ENCODE measurements around the gene ZMIZ1.

The ZMIZ1 gene

DNA sequence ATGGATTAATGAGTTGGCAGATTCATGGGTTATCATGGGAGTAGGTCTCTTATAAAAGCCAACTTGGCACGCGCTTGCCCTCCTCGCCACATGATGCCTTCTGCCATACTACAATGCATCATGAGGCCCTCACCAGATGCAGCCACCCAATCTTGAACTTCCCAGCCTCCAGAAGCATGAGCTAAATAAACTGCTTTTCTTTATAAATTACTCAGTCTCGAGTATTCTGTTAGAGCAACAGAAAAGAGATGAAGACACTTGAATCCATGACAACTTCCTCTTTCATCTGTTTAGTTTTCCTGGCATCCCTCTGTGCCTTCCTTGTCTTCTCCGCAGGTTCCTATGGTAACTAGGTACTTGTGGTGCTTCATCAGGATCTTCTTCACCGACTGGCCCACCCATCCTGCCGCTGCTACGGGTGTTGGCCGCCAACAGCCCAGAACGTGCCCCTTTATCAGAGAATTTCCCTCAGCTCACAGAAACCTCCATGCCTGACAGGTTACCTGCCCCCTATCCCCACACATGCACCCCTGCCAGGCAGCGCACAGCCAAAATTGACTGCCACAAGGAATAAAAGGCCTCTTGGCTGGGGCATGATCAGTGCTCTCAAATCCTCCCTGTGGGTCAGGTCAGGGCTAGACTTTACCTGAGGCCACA lies 250.5 kb downstream of the ZMIZ1 start:
- Histone ChIP-seq H3K27me3 (replicated peaks; ENCODE audit: control insufficient read depth, insufficient read depth, low read length) (no peaks in the 10 kb centered on the region), H3K4me3 (replicated peaks; ENCODE audit: low read depth, low read length) (no peak overlapping the region), H3K36me3 (ENCODE audit: control insufficient read depth, insufficient read depth, low read length) (peaks cover 5% of the 10 kb centered on the region)
- TF ChIP-seq, protein P1, sequence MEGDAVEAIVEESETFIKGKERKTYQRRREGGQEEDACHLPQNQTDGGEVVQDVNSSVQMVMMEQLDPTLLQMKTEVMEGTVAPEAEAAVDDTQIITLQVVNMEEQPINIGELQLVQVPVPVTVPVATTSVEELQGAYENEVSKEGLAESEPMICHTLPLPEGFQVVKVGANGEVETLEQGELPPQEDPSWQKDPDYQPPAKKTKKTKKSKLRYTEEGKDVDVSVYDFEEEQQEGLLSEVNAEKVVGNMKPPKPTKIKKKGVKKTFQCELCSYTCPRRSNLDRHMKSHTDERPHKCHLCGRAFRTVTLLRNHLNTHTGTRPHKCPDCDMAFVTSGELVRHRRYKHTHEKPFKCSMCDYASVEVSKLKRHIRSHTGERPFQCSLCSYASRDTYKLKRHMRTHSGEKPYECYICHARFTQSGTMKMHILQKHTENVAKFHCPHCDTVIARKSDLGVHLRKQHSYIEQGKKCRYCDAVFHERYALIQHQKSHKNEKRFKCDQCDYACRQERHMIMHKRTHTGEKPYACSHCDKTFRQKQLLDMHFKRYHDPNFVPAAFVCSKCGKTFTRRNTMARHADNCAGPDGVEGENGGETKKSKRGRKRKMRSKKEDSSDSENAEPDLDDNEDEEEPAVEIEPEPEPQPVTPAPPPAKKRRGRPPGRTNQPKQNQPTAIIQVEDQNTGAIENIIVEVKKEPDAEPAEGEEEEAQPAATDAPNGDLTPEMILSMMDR (IDR thresholded peaks at IDR 0.05; ENCODE audit: insufficient read depth, low read length, poor library complexity, severe bottlenecking), result no peak
- DNase-seq (ENCODE audit: extremely low read depth, insufficient read length), result no peak

DNA sequence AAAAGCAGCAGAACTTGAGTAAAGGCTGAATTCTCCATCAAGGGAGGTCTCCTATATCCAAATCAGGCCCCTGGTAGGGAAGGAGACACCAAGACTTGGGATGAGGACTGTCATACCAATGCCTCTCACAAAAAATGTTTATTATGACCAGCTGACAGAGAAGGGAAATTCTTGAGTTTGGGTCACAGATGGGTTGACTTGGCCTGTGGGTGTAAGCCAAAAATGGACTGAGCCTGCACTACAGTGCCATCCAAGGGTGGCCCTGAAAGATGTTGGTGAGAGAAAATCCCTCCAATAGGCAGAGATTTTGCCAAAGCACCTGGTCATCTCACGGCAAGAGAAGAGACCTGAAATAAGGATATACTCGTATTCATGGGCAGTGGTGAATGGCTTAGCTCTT lies 251.6 kb downstream of the ZMIZ1 start:
- DNase-seq (ENCODE audit: extremely low read depth, insufficient read length), result no peak
- TF ChIP-seq, protein P1 (IDR thresholded peaks at IDR 0.05; ENCODE audit: insufficient read depth, low read length, poor library complexity, severe bottlenecking), result no peak
- peaks cover 1% of the 10 kb centered on the region; the same call in 1 of the 2 replicates for H3K36me3 ChIP-seq (ENCODE audit: control insufficient read depth, insufficient read depth, low read length)
- H3K4me3 ChIP-seq (replicated peaks; ENCODE audit: low read depth, low read length), result no peak overlapping the region
- H3K27me3 ChIP-seq (replicated peaks; ENCODE audit: control insufficient read depth, insufficient read depth, low read length), result no peaks in the 10 kb centered on the region

DNA sequence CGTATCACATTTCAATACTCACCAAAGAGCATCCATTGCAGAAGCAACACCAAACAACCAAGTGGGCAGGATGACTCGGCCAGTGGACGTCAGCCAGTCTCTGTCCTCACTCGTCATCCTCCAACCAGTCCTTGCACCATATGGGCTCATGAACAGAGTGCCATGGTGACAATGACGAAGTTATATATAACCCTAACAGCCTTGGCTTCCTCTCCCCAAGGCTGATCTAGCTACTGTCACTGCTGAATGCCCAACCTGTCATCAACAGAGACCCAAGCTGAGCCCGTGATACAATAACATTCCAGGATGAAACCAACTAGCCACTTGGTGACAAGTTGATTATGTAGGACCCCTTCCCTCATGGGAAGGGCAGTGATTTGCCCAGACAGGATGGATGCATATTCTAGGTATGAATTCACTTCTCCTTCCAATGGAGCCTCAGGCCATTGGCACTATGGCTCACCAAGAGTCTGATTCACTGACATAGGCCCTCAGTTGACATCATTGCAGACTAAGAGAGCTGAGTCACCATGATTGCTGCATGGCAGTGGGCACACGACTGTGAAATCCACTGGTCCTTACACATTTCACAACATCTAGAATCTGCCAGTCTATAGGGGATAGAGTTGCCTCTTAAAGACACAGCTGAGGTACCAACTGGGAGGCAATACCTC lies 252.2 kb downstream of the ZMIZ1 start:
- H3K4me3 ChIP-seq (replicated peaks; ENCODE audit: low read depth, low read length), result no peak overlapping the region
- TF ChIP-seq, protein P1 (IDR thresholded peaks at IDR 0.05; ENCODE audit: insufficient read depth, low read length, poor library complexity, severe bottlenecking), result no peak
- no peaks in the 10 kb centered on the region for H3K27me3 ChIP-seq (replicated peaks; ENCODE audit: control insufficient read depth, insufficient read depth, low read length)
- no peaks in the 10 kb centered on the region for H3K36me3 ChIP-seq (ENCODE audit: control insufficient read depth, insufficient read depth, low read length)
- no peak for DNase-seq (ENCODE audit: extremely low read depth, insufficient read length)

DNA sequence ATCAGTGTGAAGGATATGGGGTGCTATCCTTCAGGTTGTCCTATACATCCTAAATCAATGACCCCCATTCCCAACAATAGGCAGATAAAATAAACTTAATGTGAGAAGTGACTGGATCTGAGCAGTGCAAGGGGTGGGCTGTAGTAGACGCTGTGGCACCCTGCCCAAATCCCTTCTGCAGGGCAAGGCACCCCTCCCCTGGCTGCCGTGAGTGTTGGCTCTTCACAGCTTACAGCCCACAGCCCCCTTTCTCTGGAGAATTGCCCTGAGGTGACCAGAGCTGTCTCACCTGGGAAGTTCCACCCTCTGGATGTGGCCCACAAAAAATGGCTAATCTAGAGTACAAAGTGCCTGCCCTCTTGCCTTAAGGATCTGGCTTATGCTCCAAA lies 252.7 kb downstream of the ZMIZ1 start:
- DNase-seq (ENCODE audit: extremely low read depth, insufficient read length), result no peak
- H3K36me3 ChIP-seq (ENCODE audit: control insufficient read depth, insufficient read depth, low read length), result no peaks in the 10 kb centered on the region
- TF ChIP-seq, protein P1 (IDR thresholded peaks at IDR 0.05; ENCODE audit: insufficient read depth, low read length, poor library complexity, severe bottlenecking), result no peak
- H3K4me3 ChIP-seq (replicated peaks; ENCODE audit: low read depth, low read length), result no peak overlapping the region
- H3K27me3 ChIP-seq (replicated peaks; ENCODE audit: control insufficient read depth, insufficient read depth, low read length), result no peaks in the 10 kb centered on the region

DNA sequence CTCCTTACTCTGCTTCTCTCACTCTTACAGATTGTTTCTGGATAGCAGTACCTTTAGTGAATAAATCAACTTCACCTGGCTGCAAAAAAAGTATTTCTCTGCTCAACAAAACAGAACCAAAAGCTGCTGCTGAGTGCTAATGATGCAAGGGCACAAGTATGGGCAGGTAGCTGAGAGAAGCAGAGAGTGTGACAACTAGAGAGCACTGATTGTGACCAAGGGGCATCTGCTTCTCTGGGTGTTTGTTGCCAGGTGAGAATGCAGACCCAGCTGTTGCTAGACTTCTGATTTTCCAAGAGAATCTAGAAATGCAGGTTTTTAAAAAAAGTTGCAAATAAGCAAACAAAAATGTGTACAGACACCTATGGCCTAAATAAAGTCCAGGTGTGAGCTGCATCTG lies 253.2 kb downstream of the ZMIZ1 start:
- Histone ChIP-seq H3K36me3 (ENCODE audit: control insufficient read depth, insufficient read depth, low read length) (no peaks in the 10 kb centered on the region), H3K27me3 (replicated peaks; ENCODE audit: control insufficient read depth, insufficient read depth, low read length) (no peaks in the 10 kb centered on the region), H3K4me3 (replicated peaks; ENCODE audit: low read depth, low read length) (no peak overlapping the region)
- TF ChIP-seq, protein P1 (IDR thresholded peaks at IDR 0.05; ENCODE audit: insufficient read depth, low read length, poor library complexity, severe bottlenecking), result no peak
- no peak for DNase-seq (ENCODE audit: extremely low read depth, insufficient read length)
